ENCODE results near the gene MYO1E.

MYO1E gene

DNA sequence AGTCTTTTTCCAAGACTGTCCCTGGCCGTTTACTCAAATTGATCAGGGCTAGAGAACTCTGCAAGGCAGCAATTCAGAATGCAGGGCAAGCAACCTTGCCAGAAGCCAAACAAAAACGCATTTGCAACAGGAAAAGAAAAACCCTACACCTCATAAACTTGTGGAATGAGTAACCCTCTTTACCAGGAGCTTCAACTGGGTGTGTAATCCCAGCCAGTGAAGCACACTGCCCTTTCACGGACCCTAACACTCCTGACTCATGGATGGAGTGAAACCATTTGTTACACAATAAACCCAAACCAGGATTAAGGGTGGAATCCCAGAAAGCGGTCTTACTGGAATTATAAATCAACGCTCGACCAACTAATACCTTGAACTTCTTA is 180.8 kb downstream of the MYO1E start:
- DNase-seq (ENCODE audit: low spot score), result no peak

GRCh38 chr15:59190291-59190690 is 182.4 kb downstream of the MYO1E start:
- DNase-seq (ENCODE audit: low spot score), result no peak

- no peak for DNase-seq (ENCODE audit: low spot score)
Observed at GRCh38 chr15:59189241-59189640, 183.4 kb downstream of the MYO1E start.

DNA sequence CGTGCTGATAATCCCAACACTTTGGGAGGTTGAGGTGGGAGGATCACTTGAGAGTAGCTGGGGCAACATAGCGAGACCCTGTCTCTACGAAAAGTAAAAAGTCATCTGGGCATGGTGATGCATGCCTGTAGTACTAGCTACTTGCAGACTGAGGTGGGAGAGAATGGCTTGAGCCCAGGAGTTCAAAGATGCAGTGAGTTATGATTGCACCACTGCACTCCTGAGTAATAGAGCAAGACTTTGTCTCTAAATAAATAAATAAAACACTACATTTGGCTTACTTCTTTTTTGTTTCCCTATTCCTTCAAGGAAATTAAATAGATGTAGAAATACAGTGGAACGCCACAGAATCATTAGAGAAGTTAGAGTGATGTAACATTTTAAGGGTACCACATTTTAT is 186.2 kb downstream of the MYO1E start:
- DNase-seq (ENCODE audit: low spot score), result no peak

DNA sequence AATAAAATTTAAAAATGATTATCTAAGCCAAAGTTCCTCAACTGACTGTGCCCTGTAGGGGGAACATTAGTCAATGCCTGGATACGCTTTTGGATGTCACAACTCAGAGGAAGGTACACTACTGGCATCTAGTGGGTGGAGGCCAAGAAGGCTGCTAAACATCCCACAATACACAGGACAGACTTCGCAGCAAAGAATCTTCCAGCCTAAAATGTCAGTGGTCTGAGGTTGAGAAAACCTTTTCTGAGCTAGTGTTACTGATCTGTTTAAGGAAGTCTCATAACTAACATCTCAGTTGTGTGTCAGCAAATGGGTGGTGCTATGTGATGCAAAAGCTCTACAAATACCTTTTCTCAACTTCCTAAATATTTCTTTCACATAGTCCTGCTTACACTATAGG is 186.9 kb downstream of the MYO1E start:
- DNase-seq (ENCODE audit: low spot score), result no peak

GRCh38 chr15:59180945-59181600 is 191.6 kb downstream of the MYO1E start:
- no peak for DNase-seq (ENCODE audit: low spot score)

DNA sequence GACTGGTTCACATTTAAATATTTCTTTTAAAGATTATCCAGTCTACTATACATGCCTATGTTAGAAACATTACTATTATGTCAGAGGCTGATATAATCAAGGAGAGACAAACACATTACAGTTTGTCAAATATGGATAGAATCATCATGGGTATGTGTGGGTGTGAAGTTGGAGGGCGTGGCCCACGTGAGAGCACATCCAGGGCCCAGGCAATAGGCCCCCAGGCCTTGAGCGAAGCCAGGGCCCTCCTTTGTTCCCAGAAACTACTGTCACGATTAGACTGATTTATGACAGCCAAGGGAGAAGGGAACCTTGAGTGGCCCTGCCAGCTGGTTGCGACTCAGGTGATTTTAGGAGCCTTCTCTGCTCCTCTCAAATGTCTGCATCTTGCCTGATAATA is 193.0 kb downstream of the MYO1E start:
- DNase-seq (ENCODE audit: low spot score), result no peak

GRCh38 chr15:59178151-59178695 is 194.4 kb downstream of the MYO1E start:
- DNase-seq (ENCODE audit: low spot score), result no peak

- no peak for DNase-seq (ENCODE audit: low spot score)
Observed at GRCh38 chr15:59177317-59177660, 195.4 kb downstream of the MYO1E start.

DNA sequence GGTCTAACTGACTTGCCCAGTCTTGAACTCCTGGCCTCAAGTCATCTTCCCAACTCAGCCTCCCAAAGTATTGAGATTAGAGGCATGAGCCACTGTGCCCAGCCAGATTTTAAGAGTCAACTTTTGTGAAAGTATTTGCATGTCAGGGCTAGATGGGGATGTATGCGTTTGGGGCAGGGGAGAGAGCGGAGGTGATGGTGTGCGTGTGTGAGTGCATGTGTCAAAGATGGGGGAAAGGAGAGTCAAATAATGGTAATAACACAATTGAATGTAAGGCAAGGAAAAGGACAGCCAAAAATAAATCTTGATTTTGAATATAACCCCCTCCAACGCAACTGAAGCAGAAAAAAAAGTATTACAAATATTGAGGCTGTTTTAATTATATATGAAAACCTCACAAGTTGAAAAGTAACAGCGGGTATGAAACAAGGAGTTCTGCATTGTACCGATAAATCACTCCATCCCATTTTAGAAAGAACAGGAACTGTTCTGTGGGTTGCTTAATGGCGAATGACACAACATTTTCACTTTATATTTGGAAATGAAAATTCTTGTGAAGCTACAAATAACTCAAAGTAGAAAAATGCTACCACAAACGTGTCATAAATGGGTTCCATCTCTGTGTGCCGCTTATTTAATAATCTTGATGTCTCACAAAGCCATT is 195.9 kb downstream of the MYO1E start:
- DNase-seq (ENCODE audit: low spot score), result no peak

DNA sequence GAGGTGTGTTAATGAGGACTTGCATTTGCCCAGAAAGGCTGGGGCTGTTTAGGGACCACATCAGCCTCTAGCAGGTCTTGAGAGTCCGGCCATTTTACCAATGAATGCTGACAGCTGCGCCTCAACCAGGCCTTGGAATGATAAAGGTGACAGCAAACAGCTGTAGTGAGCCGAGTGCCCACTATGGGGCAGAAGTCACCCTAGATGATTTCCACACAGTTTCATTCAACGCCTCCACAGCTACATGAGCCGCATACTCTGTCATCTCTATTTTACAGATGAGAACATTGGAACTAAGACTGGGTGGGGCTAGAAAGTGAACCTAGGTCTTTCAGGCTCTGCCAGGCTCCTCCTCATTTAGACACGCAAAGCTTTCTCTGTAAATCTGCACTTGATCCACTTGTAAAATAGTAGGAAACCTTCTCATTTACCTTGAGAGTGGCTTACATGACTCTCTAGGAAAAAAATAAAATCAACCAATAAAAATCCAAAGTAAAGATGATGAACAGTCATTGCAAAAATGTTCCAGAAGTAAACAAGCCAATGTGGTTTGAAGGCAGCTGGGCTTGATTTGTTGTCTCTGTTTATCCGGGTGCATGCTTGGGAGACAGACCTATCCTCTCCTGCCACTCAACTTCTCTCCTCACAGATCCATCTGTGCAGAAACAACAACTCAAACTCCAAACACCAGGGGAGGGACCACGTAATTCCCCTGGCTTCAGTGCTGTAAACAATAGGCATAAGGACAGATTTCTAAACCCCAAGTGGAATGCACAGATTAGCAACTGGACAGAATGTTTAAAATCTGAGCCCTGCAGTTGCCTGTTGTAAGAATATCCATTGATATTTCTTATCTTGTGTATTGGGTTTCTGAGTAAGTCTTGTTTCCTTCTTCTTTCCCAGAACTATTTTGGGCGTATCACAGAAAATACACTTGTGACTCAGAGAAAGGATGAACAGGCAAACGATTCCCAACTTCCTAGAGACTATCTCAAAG is 197.5 kb downstream of the MYO1E start:
- peak; percentile 31 for DNase-seq (ENCODE audit: low spot score)

DNA sequence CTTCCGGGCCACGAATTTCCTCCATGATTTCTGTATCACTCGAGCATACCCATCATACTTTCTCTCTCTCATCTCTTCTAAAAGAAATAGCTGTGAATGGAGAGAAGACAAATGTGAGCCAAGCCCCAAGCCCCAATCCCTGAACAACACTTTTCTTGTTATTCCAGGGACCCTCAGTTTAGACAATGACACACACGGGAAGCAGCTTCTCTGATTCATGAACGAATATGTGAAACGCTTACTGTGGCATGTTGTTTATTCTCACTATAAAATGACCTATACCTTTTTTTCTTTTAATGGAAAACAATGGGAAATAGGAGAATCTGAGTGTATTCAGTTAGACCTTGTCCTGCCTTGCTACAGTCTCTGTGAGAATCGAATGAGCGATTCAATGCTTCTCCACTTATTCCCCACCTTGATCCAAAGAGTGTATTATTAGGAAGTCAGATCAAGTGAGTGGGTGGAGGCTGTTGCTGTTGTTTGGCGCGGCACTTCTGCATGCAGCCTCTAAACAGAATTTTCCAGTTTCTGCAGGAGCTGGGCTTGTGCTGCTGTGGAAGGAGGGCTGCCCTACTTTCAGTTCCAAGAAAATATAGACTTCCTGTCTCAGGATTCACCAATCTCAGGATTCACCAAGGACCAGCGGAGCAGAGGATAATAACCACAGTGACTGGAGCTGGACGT is 198.4 kb downstream of the MYO1E start:
- no peak for DNase-seq (ENCODE audit: low spot score)

DNA sequence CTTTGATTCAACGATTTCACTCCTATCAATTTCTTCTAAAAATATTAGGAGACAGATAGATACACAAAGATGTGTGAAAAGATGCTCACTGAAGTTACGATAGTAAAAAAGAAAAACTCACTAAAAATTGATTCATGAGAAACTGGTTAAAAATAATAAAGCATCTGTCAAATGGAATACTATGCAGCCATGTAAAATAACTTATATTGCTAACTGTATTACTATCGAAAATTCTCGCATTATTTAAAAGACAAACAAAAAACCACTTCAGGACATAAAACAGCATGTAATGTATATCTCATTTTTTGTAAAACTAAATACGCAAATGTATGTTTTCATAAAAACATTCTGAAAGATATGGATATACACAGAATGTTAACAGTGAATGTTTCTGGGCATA is 199.5 kb downstream of the MYO1E start:
- DNase-seq (ENCODE audit: low spot score), result no peak

DNA sequence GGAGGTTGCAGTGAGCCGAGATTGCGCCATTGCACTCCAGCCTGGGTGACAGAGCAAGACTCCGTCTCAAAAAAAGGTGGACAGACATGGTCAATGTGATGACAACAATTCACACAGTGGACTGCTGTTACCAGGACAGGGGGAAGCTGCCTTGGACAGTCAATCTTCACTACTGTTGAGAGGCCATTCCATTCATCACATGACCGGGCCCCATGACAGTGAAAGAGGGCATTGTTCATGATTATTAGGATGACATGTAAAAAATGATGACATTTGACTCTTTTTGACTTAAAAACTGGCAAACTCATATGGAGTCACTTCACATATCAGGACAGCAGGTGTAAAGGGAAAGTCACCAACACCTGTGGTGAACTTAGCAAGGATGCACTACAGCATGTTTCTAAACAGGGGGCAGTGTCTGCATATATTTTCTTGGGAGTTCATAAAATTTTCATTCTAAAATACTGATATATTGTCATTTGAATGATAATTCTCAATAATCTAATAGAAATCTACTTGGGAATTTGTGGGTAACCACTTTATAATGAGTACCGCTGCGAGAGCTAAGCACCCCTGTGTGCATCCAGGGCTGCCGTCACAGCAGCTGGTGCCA is 200.3 kb downstream of the MYO1E start:
- DNase-seq (ENCODE audit: low spot score), result no peak

- DNase-seq (ENCODE audit: low spot score), result no peak
Observed at GRCh38 chr15:59171067-59171397, 201.6 kb downstream of the MYO1E start.

DNA sequence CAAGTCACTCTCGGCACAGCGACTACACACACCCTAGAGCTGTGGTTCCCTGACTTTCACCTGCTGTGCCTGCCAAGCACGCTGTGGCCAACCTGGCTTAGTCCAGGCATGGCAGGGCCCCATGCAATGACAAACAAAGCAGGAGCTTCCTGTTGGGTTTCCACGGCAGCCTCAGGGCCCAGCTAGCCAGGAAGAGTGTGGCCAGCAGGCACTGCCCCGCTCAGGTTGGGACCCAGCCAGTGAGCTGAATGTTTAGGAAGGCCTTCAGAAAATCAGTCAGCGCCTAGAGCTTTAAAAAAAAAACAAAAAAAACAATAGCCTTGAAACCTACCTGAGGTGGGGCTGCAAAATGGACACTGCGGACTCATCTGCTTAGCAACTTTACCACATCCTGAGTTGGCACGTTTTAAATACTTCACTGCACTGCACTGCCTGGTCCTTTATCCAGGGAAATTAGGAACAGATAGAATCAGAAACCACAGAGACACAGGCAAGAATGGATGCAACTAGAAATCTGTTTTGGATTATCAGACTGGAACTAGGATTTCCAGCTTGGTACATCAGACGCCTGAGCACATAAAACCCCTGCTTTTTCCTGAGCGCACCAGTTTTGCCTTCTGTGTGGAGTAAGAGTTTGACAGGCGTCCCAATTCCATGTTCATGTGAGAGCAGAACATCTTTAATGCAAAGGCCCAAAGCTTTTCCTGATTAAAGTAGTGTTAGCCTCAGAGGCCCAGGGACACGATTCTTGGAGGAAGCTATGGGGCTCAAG is 202.2 kb downstream of the MYO1E start:
- DNase-seq (ENCODE audit: low spot score), result no peak

DNA sequence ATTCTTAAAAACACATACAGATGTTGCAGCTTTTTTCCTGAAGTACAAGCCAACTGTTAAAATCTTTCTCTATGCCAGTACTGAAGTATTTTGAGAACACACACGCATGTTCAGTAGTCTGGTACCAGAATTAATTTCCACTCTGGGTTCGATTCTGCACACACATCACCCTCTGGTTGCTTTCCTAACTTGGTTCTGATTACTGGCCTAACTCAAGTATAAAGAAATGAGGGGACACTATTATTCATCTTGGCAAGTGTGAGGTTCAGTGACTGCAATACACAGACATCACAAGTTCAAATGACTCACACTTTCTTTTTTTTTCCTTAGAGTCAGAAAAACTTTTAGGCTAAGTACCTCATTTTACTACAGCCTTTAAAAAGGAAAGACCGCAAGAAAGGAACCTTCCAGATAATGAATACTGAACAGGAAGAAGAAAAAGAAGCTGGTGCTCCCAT is 203.4 kb downstream of the MYO1E start:
- no peak for DNase-seq (ENCODE audit: low spot score)

- no peak for DNase-seq (ENCODE audit: low spot score)
Observed at GRCh38 chr15:59168536-59168935, 204.1 kb downstream of the MYO1E start.

DNA sequence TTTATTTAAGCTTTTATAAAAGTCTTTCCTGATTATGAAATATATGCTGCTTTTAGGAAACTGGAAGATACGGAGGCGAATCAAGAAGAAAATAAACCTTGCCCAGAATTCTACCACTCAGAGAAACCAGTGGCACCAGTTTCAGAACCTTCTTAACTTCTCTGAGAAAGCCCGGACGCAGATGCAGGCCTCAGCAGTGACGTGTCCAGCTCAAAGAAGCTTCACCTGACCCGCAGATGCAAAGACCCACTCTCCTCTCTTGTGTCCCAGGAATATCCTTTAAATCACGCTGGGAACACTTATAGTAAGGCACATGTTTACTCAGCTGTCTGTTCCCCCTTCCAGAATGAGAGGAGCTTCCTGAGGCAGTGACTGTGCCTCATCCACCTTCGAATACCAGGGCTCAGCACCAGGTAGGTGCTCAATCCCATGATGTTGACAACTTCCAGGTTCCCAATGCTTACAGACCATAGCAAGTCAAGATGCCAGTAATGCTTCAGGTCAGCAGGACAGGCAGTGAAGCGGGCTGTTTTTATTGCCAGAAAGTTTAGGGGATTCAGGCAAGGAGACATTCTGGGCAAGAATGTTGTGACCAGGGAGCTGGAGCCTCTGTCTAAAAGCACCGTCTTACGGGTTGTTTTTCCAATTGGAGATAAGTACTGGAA is 205.9 kb downstream of the MYO1E start:
- no peak for DNase-seq (ENCODE audit: low spot score)

- no peak for DNase-seq (ENCODE audit: low spot score)
Observed at GRCh38 chr15:59166166-59166565, 206.5 kb downstream of the MYO1E start.
